ENCODE measurements around the gene POLR2C.

GRCh38 chr16:57476546-57477410, 14.3 kb downstream of the POLR2C start:
- TF ChIP-seq CEBPB (IDR thresholded peaks at IDR 0.05) = no peak
- TF ChIP-seq TEAD4 (IDR thresholded peaks at IDR 0.05) = no peak

All from Ishikawa (cell line).